Activated naive CD4-positive, alpha-beta T cell treated with anti-CD3 and anti-CD28 coated beads, Interleukin-2, amount 10 ng/mL, durations not matched to agents 7 days and 5 days (primary cell): Measurements from ENCODE around the gene ZNRF1.
"Not testable (repeated sequence)": the region's sequence is repeated elsewhere in the genome, so short reads cannot be mapped to it uniquely, and the experiment has no call there.

Experiments
- CTCF ChIA-PET: fragments of 350-600 bp; sonication (Branson Sonifier 250); formaldehyde crosslinking; loops from one replicate; lab custom pipeline; 2021; ENCODE audit warnings: antibody characterized with exemption; lab: Charles Lee
- DNase-seq: peaks from one replicate; pipeline ENCODE4 v3.0.0-alpha.2; 2020
- H3K27ac Mint-ChIP-seq: one replicate; pipeline ENCODE4 v1.8.0; 2021; ENCODE audit warnings: mild to moderate bottlenecking, moderate library complexity, mixed read lengths
- H3K27me3 Mint-ChIP-seq: one replicate; pipeline ENCODE4 v1.8.0; 2021; ENCODE audit warnings: mild to moderate bottlenecking, mixed read lengths
- H3K36me3 Mint-ChIP-seq: one replicate; pipeline ENCODE4 v1.8.0; 2021; ENCODE audit warnings: mixed read lengths
- H3K4me1 Mint-ChIP-seq: one replicate; pipeline ENCODE4 v1.8.0; 2021; ENCODE audit warnings: mixed read lengths
- H3K4me3 Mint-ChIP-seq: one replicate; pipeline ENCODE4 v1.8.0; 2021; ENCODE audit warnings: mild to moderate bottlenecking, moderate library complexity, mixed read lengths
- H3K9me3 Mint-ChIP-seq: one replicate; pipeline ENCODE4 v1.8.0; 2021; ENCODE audit warnings: mixed read lengths

ZNRF1 gene

GRCh38 chr16:75127713-75128415, 129.0 kb downstream of the ZNRF1 start:
- CTCF ChIA-PET, result interaction anchor here (2.2 kb wide), 1 partner anchor 17 kb away, joined by 5 read pairs; no protein-coding TSS in a partner anchor
- Mint-ChIP-seq H3K4me3 (no peak overlapping the region), H3K27me3 (peaks cover 10% of the 10 kb centered on the region), H3K36me3 (no peaks in the 10 kb centered on the region), H3K4me1 (peaks cover 8% of the 10 kb centered on the region), H3K9me3 (peaks cover 11% of the 10 kb centered on the region), H3K27ac (no peak overlapping the region)
- no peak for DNase-seq

GRCh38 chr16:75129421-75130149, 130.8 kb downstream of the ZNRF1 start:
- H3K9me3 Mint-ChIP-seq, result peaks cover 11% of the 10 kb centered on the region
- CTCF ChIA-PET, result interaction anchor here (1.2 to 1.6 kb wide), 2 partner anchors 18 to 316 kb away, joined by 3 to 7 read pairs; no protein-coding TSS in a partner anchor
- not testable (repeated sequence) for H3K4me3 Mint-ChIP-seq, H3K27me3 Mint-ChIP-seq, DNase-seq, H3K36me3 Mint-ChIP-seq, H3K27ac Mint-ChIP-seq, H3K4me1 Mint-ChIP-seq

- CTCF ChIA-PET, result interaction anchor here (1.2 to 1.6 kb wide), 2 partner anchors 19 to 317 kb away, joined by 3 to 7 read pairs; no protein-coding TSS in a partner anchor
- no peak for DNase-seq
- Mint-ChIP-seq H3K27ac (no peak overlapping the region), H3K4me1 (peaks cover 8% of the 10 kb centered on the region), H3K9me3 (peaks cover 10% of the 10 kb centered on the region), H3K36me3 (no peaks in the 10 kb centered on the region), H3K4me3 (no peak overlapping the region), H3K27me3 (peaks cover 10% of the 10 kb centered on the region)
Observed at GRCh38 chr16:75130150-75130771, 131.4 kb downstream of the ZNRF1 start.

GRCh38 chr16:75131081-75131480, 132.3 kb downstream of the ZNRF1 start:
- H3K27ac Mint-ChIP-seq, result no peak overlapping the region

GRCh38 chr16:75138233-75138632, 139.4 kb downstream of the ZNRF1 start:
- Mint-ChIP-seq H3K4me1 (peaks cover 9% of the 10 kb centered on the region), H3K27ac (no peak overlapping the region), H3K4me3 (no peak overlapping the region), H3K9me3 (no peaks in the 10 kb centered on the region), H3K27me3 (peaks cover 9% of the 10 kb centered on the region), H3K36me3 (no peaks in the 10 kb centered on the region)
- CTCF ChIA-PET, result interaction anchor here (0.7 to 1.0 kb wide), 3 partner anchors 10 to 326 kb away, joined by 3 to 4 read pairs (median 3); partner anchors contain the start of gene ZFP1
- DNase-seq, result no peak

More at GRCh38 chr16:75131081-75131480, 132.3 kb downstream of the ZNRF1 start:
- Mint-ChIP-seq H3K27me3 (peaks cover 10% of the 10 kb centered on the region), H3K4me3 (no peak overlapping the region), H3K4me1 (peaks cover 8% of the 10 kb centered on the region), H3K36me3 (no peaks in the 10 kb centered on the region), H3K9me3 (peaks cover 10% of the 10 kb centered on the region)
- CTCF ChIA-PET, result interaction anchor here (0.9 to 1.6 kb wide), 3 partner anchors 11 to 318 kb away, joined by 3 to 7 read pairs (median 3); no protein-coding TSS in a partner anchor
- no peak for DNase-seq

- no peaks in the 10 kb centered on the region for H3K36me3 Mint-ChIP-seq
- no peak overlapping the region for H3K27ac Mint-ChIP-seq
- no peak for DNase-seq
- peaks cover 9% of the 10 kb centered on the region for H3K4me1 Mint-ChIP-seq
- CTCF ChIA-PET, result interaction anchor here (0.7 to 1.0 kb wide), 3 partner anchors 10 to 327 kb away, joined by 3 to 4 read pairs (median 3); partner anchors contain the start of gene ZFP1
- H3K4me3 Mint-ChIP-seq, result no peak overlapping the region
- H3K27me3 Mint-ChIP-seq, result peaks cover 9% of the 10 kb centered on the region
- no peaks in the 10 kb centered on the region for H3K9me3 Mint-ChIP-seq
Observed at GRCh38 chr16:75138636-75139035, 139.8 kb downstream of the ZNRF1 start.

- no peak overlapping the region for H3K27ac Mint-ChIP-seq
- peaks cover 9% of the 10 kb centered on the region for H3K27me3 Mint-ChIP-seq
- CTCF ChIA-PET, result no interaction called here
- no peaks in the 10 kb centered on the region for H3K36me3 Mint-ChIP-seq
- no peak for DNase-seq
- peaks cover 9% of the 10 kb centered on the region for H3K4me1 Mint-ChIP-seq
- no peak overlapping the region for H3K4me3 Mint-ChIP-seq
- no peaks in the 10 kb centered on the region for H3K9me3 Mint-ChIP-seq
Observed at GRCh38 chr16:75139498-75139897, 140.7 kb downstream of the ZNRF1 start.

- Mint-ChIP-seq H3K36me3 (no peaks in the 10 kb centered on the region), H3K4me3 (no peak overlapping the region), H3K9me3 (no peaks in the 10 kb centered on the region), H3K4me1 (peaks cover under 1% of the 10 kb centered on the region), H3K27ac (no peak overlapping the region), H3K27me3 (no peaks in the 10 kb centered on the region)
- CTCF ChIA-PET, result no interaction called here
- no peak for DNase-seq
Observed at GRCh38 chr16:75143941-75144340, 145.1 kb downstream of the ZNRF1 start.

- H3K4me1 Mint-ChIP-seq, result peaks cover 13% of the 10 kb centered on the region
- peak overlapping the region; percentile 80 for H3K4me3 Mint-ChIP-seq
- DNase-seq, result no peak
Observed at GRCh38 chr16:75147968-75148310, 149.1 kb downstream of the ZNRF1 start.

GRCh38 chr16:75148311-75149195, 149.7 kb downstream of the ZNRF1 start, which contains the start of gene ZFP1:
Gene ZFP1 (plus strand): TSS chr16:75148524. CDS start chr16:75152952, 4,428 bp downstream.
- H3K4me3 Mint-ChIP-seq, result peak within 1 kb of the TSS; percentile 80
- peaks cover 13% of the 10 kb centered on the region for H3K4me1 Mint-ChIP-seq
- peak within 1 kb of the TSS; percentile 88 for H3K27ac Mint-ChIP-seq
- peaks cover 27% of the 10 kb centered on the region for H3K36me3 Mint-ChIP-seq
- DNase-seq, result peak; percentile 95
- CTCF ChIA-PET, result interaction anchor here (1.0 to 1.5 kb wide), 2 partner anchors 10 to 286 kb away, joined by 3 read pairs; no protein-coding TSS in a partner anchor
- H3K9me3 Mint-ChIP-seq, result peaks cover 24% of the 10 kb centered on the region
- no peaks in the 10 kb centered on the region for H3K27me3 Mint-ChIP-seq

More at GRCh38 chr16:75147968-75148310, 149.1 kb downstream of the ZNRF1 start:
- Mint-ChIP-seq H3K36me3 (peaks cover 24% of the 10 kb centered on the region), H3K27me3 (no peaks in the 10 kb centered on the region), H3K9me3 (peaks cover 22% of the 10 kb centered on the region), H3K27ac (peak overlapping the region; percentile 88)
- CTCF ChIA-PET, result interaction anchor here (1.0 to 1.5 kb wide), 2 partner anchors 10 to 286 kb away, joined by 3 read pairs; no protein-coding TSS in a partner anchor

GRCh38 chr16:75151798-75152197, 153.0 kb downstream of the ZNRF1 start:
- H3K4me1 Mint-ChIP-seq, result peaks cover 13% of the 10 kb centered on the region
- H3K27ac Mint-ChIP-seq, result no peak overlapping the region
- no peaks in the 10 kb centered on the region for H3K27me3 Mint-ChIP-seq
- CTCF ChIA-PET, result no interaction called here
- no peak for DNase-seq
- peaks cover 26% of the 10 kb centered on the region for H3K9me3 Mint-ChIP-seq
- H3K4me3 Mint-ChIP-seq, result no peak overlapping the region
- H3K36me3 Mint-ChIP-seq, result peaks cover 45% of the 10 kb centered on the region

- CTCF ChIA-PET, result no interaction called here
- peaks cover 52% of the 10 kb centered on the region for H3K36me3 Mint-ChIP-seq
- H3K27me3 Mint-ChIP-seq, result no peaks in the 10 kb centered on the region
- peaks cover 26% of the 10 kb centered on the region for H3K9me3 Mint-ChIP-seq
- no peak overlapping the region for H3K27ac Mint-ChIP-seq
- H3K4me1 Mint-ChIP-seq, result peaks cover 13% of the 10 kb centered on the region
- DNase-seq, result no peak
- no peak overlapping the region for H3K4me3 Mint-ChIP-seq
Observed at GRCh38 chr16:75152635-75153034, 153.8 kb downstream of the ZNRF1 start.

- Mint-ChIP-seq H3K36me3 (peaks cover 70% of the 10 kb centered on the region), H3K4me3 (no peak overlapping the region), H3K9me3 (peaks cover 20% of the 10 kb centered on the region), H3K4me1 (no peaks in the 10 kb centered on the region), H3K27ac (no peak overlapping the region), H3K27me3 (no peaks in the 10 kb centered on the region)
- CTCF ChIA-PET, result no interaction called here
- no peak for DNase-seq
Observed at GRCh38 chr16:75160386-75160785, 161.6 kb downstream of the ZNRF1 start.
